Activated CD8-positive, alpha-beta memory T cell treated with anti-CD3 and anti-CD28 coated beads, Interleukin-2, amount 10 ng/mL, durations not matched to agents 7 days and 5 days (primary cell): Measurements from ENCODE around the gene OR6J1. TPM values are rescaled to one million over a fixed set of nuclear protein-coding genes. Genes with fewer than 3 reads are reported as not detected.

ENCODE experiments used
- ATAC-seq: fragments of 150-1000 bp; cut with Tn5 transposase; one replicate; pipeline ENCODE4 v1.10.0; 2021; ENCODE audit warnings: moderate library complexity
- CTCF ChIA-PET: fragments of 350-600 bp; sonication (Branson Sonifier 250); formaldehyde crosslinking; loops from one replicate; lab custom pipeline; 2021; ENCODE audit warnings: antibody characterized with exemption; lab: Charles Lee
- DNase-seq: peaks from one replicate; pipeline ENCODE4 v3.0.0-alpha.2; 2020
- H3K27ac Mint-ChIP-seq: one replicate; pipeline ENCODE4 v1.8.0; 2021; ENCODE audit warnings: mild to moderate bottlenecking, mixed read lengths
- H3K27me3 Mint-ChIP-seq: one replicate; pipeline ENCODE4 v1.8.0; 2021; ENCODE audit warnings: mixed read lengths
- H3K36me3 Mint-ChIP-seq: one replicate; pipeline ENCODE4 v1.8.0; 2021; ENCODE audit warnings: mild to moderate bottlenecking, mixed read lengths
- H3K4me1 Mint-ChIP-seq: one replicate; pipeline ENCODE4 v1.8.0; 2021; ENCODE audit warnings: mixed read lengths
- H3K4me3 Mint-ChIP-seq: one replicate; pipeline ENCODE4 v1.8.0; 2021; ENCODE audit warnings: mild to moderate bottlenecking, moderate library complexity, mixed read lengths
- H3K9me3 Mint-ChIP-seq: one replicate; pipeline ENCODE4 v1.8.0; 2022; ENCODE audit warnings: low read depth, mixed read lengths
- total RNA-seq, 2 experiments: library from RNA; stranded (reverse); gene quantifications; one replicate each; pipeline ENCODE4 v1.2.3, GENCODE V29; 2021

Gene OR6J1
- total RNA-seq, 2 experiments from 2014 or later, result not detected

DNA sequence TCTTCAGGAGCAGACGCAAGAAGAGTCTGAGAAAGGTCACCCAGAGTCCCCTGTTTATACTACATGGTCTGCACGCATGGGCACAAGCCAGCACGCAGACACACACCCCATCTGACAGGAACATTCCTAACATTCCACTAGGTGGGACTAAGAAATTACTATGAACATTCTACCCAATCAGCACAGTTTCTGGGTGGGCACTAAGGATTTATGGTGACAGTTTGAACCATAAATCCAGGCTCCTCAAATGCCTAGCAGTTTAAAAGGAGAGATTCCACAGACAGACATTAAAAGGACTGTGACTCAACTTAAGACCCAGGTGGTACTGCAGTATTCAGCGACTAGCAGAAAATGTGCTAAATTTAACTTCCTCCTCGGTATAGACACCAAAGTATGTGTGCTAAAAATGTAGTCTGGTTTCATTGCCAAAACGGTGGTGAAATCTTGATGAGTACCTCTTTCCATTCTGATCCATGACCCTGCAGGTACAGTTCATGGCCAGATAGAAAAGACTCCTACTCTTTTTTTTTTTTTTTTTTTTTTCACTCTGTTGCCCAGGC is 29.8 kb downstream of the OR6J1 start:
- H3K4me1 Mint-ChIP-seq, result no peaks in the 10 kb centered on the region

DNA sequence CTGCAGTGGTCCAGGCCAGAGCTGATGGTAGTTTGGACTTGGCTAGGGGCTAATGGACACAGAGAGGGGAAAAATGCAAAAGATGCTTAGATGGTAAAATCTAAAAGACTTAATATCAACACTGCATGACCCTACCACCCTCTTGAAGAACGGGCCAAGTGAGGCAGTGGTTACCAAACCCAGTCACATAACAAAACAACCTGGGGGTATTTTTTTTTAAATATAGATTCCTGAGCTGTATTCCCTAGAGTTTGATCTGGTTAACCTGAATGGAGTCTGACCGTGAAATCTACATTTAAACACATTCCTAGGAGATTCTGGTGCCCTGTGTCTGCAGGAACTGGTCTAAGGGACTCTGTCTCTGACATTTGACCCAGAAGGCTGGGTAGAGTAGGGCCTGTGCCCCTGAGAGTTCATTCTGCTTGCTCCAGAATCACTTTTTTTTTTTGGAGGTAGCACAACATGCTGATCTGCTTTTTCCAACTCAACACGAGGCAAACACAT is 30.4 kb downstream of the OR6J1 start:
- Mint-ChIP-seq H3K4me3 (no peak overlapping the region), H3K36me3 (peaks cover 16% of the 10 kb centered on the region)
- no peak for ATAC-seq

More for the DNA sequence above, 29.8 kb downstream of the OR6J1 start:
- H3K36me3 Mint-ChIP-seq, result peaks cover 15% of the 10 kb centered on the region
- DNase-seq (no peak), ATAC-seq (no peak)
- H3K27me3 Mint-ChIP-seq, result peaks cover 2% of the 10 kb centered on the region
- CTCF ChIA-PET, result interaction anchor here (1.0 kb wide), 1 partner anchor 39 kb away, joined by 3 read pairs; no protein-coding TSS in a partner anchor
- H3K4me3 Mint-ChIP-seq, result no peak overlapping the region
- H3K9me3 Mint-ChIP-seq, result no peaks in the 10 kb centered on the region
- H3K27ac Mint-ChIP-seq, result no peak overlapping the region

DNA sequence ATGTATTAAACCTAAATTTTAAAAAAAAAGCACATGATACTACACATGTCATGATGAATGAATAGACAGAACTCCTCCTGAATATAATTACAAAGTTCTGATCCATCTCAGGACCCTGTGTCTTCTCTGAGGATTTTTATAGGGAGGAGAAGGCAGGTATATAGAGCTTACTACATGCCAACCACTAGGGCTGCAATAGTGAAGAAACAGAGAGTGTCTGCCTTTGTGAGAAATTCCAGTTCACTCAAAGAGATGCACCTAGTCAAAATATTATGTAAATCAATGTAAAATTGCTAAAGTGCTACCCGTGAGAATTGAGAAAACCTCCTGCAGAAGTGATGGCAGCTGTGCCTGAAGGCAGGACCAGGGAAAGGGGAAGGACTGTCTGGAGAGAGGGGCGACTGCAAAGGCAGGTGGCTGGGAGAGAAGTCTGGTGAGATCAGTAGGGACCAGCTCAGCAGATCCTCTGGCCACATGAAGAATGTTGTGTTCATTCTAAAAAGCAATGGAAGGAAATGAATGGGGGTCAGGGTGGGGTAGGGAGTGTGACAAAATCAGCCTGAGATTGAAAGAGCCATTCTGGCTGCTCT is 31.0 kb downstream of the OR6J1 start:
- H3K27me3 Mint-ChIP-seq, result peaks cover 2% of the 10 kb centered on the region
- ATAC-seq, result no peak
- H3K9me3 Mint-ChIP-seq, result no peaks in the 10 kb centered on the region

More for the DNA sequence above, 30.4 kb downstream of the OR6J1 start:
- Mint-ChIP-seq H3K9me3 (no peaks in the 10 kb centered on the region), H3K27ac (no peak overlapping the region), H3K4me1 (no peaks in the 10 kb centered on the region), H3K27me3 (peaks cover 2% of the 10 kb centered on the region)
- no peak for DNase-seq
- CTCF ChIA-PET, result interaction anchor here (1.0 kb wide), 1 partner anchor 39 kb away, joined by 3 read pairs; no protein-coding TSS in a partner anchor

DNA sequence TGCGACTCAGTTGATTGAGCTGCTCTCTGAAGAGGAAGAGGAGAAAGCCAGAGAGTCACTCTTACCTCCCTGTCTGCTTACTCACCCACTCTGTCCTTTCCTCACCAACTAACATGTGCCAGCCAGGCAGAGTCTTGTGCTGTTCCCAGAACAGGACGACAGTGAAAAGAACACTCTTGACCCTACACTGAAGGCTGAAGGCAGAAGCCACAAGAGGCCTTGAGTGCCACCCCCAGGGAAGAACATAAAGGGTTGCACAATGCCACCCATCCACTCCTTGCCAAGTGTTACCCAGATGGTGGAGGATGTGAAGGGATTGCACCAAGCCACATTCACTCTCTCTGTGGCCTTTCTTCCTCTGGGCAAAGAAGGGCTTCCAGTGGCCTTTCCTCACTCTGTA is 33.2 kb downstream of the OR6J1 start:
- Mint-ChIP-seq H3K27ac (no peak overlapping the region), H3K4me3 (no peak overlapping the region), H3K27me3 (no peaks in the 10 kb centered on the region), H3K9me3 (no peaks in the 10 kb centered on the region), H3K4me1 (no peaks in the 10 kb centered on the region), H3K36me3 (peaks cover 22% of the 10 kb centered on the region)
- no peak for DNase-seq
- CTCF ChIA-PET, result interaction anchor here (1.0 to 1.3 kb wide), 2 partner anchors 42 to 61 kb away, joined by 3 to 4 read pairs; no protein-coding TSS in a partner anchor
- ATAC-seq, result no peak

More for the DNA sequence above, 31.0 kb downstream of the OR6J1 start:
- no peak overlapping the region for H3K27ac Mint-ChIP-seq
- no peak overlapping the region for H3K4me3 Mint-ChIP-seq
- peaks cover 16% of the 10 kb centered on the region for H3K36me3 Mint-ChIP-seq
- CTCF ChIA-PET, result interaction anchor here (1.0 to 1.6 kb wide), 2 partner anchors 40 to 202 kb away, joined by 3 read pairs; partner anchors contain the start of gene SLC7A7
- DNase-seq, result no peak
- H3K4me1 Mint-ChIP-seq, result no peaks in the 10 kb centered on the region

DNA sequence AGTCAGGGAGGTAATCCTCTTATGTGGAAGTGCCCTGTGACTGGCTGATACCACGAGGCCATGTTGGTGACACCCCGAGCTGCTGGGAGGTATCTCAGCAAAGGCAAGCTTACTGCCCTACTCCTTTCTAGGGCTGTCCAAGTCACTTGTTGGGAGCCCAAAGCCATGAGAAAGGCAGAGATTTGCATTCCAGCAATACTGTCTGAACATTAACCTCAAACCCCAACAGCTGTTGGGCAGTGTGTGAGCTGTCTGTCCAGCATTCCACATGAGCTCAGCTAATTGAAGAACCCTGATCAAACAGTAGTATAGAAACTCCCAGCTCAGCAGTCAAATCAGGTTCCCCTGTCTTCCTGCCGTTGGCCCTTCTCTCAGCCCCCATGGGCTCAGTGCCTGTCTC is 36.9 kb downstream of the OR6J1 start:
- H3K36me3 Mint-ChIP-seq, result peaks cover 37% of the 10 kb centered on the region
- H3K27ac Mint-ChIP-seq, result no peak overlapping the region
- DNase-seq (no peak), ATAC-seq (no peak)
- CTCF ChIA-PET, result interaction anchor here (1.2 to 1.7 kb wide), 3 partner anchors 8 to 46 kb away, joined by 4 to 6 read pairs (median 5); no protein-coding TSS in a partner anchor
- no peaks in the 10 kb centered on the region for H3K27me3 Mint-ChIP-seq
- H3K4me1 Mint-ChIP-seq, result no peaks in the 10 kb centered on the region
- H3K4me3 Mint-ChIP-seq, result no peak overlapping the region
- no peaks in the 10 kb centered on the region for H3K9me3 Mint-ChIP-seq

DNA sequence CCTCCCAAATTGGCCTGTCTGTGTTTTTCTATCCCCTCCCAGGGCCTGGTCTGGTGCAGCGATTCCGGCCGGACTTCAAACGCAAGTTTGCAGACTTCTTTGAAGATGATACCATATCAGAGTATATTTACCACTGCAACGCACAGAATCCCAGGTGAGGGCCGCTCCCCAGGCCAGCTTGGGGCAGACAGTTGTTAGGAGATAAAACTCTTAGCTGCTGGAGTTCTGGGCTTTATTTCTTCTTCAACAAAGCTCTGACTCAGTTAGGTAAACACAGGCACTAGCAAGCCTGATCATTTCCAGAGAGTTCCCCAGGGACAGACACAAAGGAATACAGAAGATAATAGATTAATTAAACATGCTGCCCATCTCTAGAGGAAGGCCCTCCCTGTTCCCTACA is 37.8 kb downstream of the OR6J1 start:
- no peak for DNase-seq
- Mint-ChIP-seq H3K4me1 (peaks cover 4% of the 10 kb centered on the region), H3K4me3 (no peak overlapping the region), H3K27ac (no peak overlapping the region), H3K27me3 (no peaks in the 10 kb centered on the region), H3K36me3 (peaks cover 42% of the 10 kb centered on the region), H3K9me3 (no peaks in the 10 kb centered on the region)
- ATAC-seq, result no peak
- CTCF ChIA-PET, result no interaction called here

DNA sequence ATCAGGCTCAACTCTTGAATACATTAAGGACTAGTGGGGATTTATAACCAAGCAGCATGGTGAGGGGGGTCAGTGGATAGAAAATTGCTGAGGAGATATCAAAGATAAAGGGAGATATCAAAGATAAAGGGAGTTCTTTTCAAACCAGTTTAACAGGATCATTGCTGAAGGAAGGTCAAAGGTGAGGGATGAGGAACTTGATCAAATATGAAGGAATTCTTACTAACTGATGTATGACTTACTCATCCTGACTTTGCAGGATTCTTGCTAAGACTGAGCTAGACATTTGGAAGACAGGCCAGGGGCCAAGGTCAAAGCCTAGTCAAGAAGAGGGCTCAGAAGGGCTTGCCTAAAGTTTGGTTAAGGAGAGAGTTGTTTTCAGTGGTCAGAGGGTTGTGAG is 41.3 kb downstream of the OR6J1 start:
- Mint-ChIP-seq H3K27ac (no peak overlapping the region), H3K4me3 (no peak overlapping the region), H3K27me3 (no peaks in the 10 kb centered on the region), H3K4me1 (peaks cover 24% of the 10 kb centered on the region), H3K36me3 (peaks cover 26% of the 10 kb centered on the region), H3K9me3 (no peaks in the 10 kb centered on the region)
- no peak for DNase-seq
- no peak for ATAC-seq
- CTCF ChIA-PET, result no interaction called here

DNA sequence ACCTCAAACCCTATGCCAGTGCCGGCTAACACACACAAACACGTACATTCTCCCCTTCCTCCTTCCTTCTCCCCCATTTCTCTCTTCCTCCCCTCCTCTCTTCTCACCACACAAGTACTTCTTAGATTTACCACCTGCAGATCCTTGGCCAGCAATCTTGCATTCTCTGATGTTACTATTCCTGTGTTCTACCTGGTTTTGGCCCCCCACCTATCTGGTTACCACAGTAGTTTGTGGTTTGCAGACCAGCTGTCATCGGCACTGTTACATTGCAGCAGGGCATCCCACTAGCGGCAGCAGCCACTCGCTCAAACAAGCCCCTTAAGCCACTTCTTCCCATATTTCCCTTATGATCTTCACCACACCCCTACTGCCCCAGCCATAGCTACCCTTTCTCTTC is 42.2 kb downstream of the OR6J1 start:
- Mint-ChIP-seq H3K9me3 (no peaks in the 10 kb centered on the region), H3K4me1 (peaks cover 29% of the 10 kb centered on the region), H3K27me3 (no peaks in the 10 kb centered on the region), H3K4me3 (no peak overlapping the region), H3K36me3 (peaks cover 23% of the 10 kb centered on the region), H3K27ac (no peak overlapping the region)
- CTCF ChIA-PET, result interaction anchor here (0.8 kb wide), 1 partner anchor 32 kb away, joined by 3 read pairs; no protein-coding TSS in a partner anchor
- ATAC-seq (no peak), DNase-seq (no peak)

DNA sequence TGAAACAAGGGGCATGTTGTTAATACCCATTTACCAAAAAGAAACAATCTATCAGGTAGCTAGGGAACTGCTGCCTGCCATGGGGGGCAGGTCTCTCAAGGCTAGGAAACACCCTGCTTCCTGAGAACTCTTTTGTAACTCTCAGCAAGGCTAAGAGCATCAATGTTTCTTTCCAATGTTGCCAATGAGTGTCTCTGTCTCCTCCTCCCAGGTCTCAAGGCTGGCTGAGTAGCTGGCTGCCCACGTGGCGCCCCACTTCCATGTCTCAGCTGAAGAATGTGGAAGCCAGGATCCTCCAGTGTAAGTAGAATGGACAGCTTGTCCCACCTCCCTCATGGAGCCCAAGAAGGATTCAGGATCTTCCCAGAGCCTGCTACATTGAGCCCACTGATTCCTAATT is 42.7 kb downstream of the OR6J1 start:
- Mint-ChIP-seq H3K9me3 (no peaks in the 10 kb centered on the region), H3K27ac (no peak overlapping the region), H3K4me1 (peaks cover 29% of the 10 kb centered on the region), H3K27me3 (no peaks in the 10 kb centered on the region), H3K4me3 (no peak overlapping the region), H3K36me3 (peaks cover 21% of the 10 kb centered on the region)
- no peak for ATAC-seq
- DNase-seq, result no peak
- CTCF ChIA-PET, result interaction anchor here (0.8 kb wide), 2 partner anchors 12 to 31 kb away, joined by 3 read pairs; partner anchors contain the start of gene DAD1

DNA sequence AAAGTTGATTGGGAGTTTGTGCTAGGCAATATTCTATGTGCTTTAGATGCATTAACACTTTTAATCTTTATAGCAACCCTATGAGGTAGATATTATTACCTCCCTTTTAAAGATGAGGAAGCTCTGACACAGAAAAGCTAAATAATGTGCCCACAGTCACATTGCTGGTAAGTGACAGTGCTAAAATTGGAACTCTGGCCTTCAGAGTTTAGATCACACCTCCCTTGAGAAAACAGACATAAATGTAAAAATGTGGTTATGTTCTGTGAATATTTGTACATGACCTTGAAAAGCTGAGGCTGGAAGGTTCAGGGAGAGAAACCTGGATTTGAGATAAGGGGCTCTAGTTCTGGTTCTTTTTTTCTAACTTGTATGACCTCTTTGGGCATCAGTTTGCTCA is 44.1 kb downstream of the OR6J1 start:
- Mint-ChIP-seq H3K4me3 (no peak overlapping the region), H3K9me3 (no peaks in the 10 kb centered on the region), H3K27me3 (peaks cover 1% of the 10 kb centered on the region), H3K4me1 (peaks cover 29% of the 10 kb centered on the region), H3K36me3 (peaks cover 16% of the 10 kb centered on the region), H3K27ac (peak overlapping the region; percentile 8)
- ATAC-seq (no peak), DNase-seq (no peak)
- CTCF ChIA-PET, result interaction anchor here (3.5 to 3.7 kb wide), 2 partner anchors 10 to 254 kb away, joined by 15 to 29 read pairs; partner anchors contain the start of gene DAD1

DNA sequence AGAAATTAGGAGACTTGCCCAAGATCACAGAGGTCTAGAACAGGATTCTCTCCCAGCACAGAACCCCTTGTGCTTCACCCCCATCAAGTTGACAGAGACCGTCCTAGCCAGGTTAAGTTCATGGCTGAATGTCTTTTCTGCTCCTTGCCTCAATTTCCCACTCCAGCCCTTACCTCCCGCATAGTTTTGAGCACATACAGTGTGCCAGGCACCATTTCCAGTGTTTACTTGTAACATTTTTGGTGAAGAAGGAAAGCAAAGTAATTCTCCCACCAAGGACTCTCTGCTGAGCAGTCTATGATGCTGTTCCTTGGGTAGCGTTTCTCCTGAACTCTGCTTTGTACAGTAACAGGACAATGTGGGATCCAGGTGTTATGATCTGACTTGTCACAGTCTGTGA is 44.8 kb downstream of the OR6J1 start:
- CTCF ChIA-PET, result interaction anchor here (0.7 to 3.8 kb wide), 12 partner anchors 8 to 255 kb away, joined by 3 to 31 read pairs (median 4); partner anchors contain the start of gene DAD1
- DNase-seq, result no peak
- Mint-ChIP-seq H3K36me3 (peaks cover 16% of the 10 kb centered on the region), H3K27ac (peak overlapping the region; percentile 85), H3K4me1 (peaks cover 29% of the 10 kb centered on the region), H3K27me3 (peaks cover 3% of the 10 kb centered on the region), H3K4me3 (peak overlapping the region; percentile 92), H3K9me3 (no peaks in the 10 kb centered on the region)
- ATAC-seq, result no peak

DNA sequence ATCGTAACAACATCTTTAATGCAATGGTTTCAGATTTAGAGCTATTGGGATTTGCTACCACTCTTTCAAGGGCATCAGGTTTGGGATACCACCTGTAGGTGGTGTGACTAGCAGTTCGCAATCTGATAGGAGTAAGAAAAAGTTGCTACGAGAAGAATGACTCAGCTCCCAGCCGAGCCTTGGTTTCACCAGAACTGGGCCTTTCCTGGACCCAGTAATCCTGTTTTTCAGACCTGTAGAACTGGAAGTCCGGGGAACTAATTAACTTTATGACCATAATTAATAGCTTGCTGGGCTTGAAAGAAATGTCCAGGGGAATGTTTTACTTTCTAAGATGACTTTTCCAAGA is 45.3 kb downstream of the OR6J1 start:
- H3K4me3 Mint-ChIP-seq, result peak overlapping the region; percentile 92
- H3K36me3 Mint-ChIP-seq, result peaks cover 16% of the 10 kb centered on the region
- peaks cover 29% of the 10 kb centered on the region for H3K4me1 Mint-ChIP-seq
- peaks cover 3% of the 10 kb centered on the region for H3K27me3 Mint-ChIP-seq
- CTCF ChIA-PET, result interaction anchor here (0.7 to 3.8 kb wide), 14 partner anchors 9 to 470 kb away, joined by 3 to 31 read pairs (median 4); partner anchors contain the start of gene DAD1
- H3K9me3 Mint-ChIP-seq, result no peaks in the 10 kb centered on the region
- ATAC-seq (peak; percentile 68), DNase-seq (peak; percentile 60)
- H3K27ac Mint-ChIP-seq, result peak overlapping the region; percentile 85

DNA sequence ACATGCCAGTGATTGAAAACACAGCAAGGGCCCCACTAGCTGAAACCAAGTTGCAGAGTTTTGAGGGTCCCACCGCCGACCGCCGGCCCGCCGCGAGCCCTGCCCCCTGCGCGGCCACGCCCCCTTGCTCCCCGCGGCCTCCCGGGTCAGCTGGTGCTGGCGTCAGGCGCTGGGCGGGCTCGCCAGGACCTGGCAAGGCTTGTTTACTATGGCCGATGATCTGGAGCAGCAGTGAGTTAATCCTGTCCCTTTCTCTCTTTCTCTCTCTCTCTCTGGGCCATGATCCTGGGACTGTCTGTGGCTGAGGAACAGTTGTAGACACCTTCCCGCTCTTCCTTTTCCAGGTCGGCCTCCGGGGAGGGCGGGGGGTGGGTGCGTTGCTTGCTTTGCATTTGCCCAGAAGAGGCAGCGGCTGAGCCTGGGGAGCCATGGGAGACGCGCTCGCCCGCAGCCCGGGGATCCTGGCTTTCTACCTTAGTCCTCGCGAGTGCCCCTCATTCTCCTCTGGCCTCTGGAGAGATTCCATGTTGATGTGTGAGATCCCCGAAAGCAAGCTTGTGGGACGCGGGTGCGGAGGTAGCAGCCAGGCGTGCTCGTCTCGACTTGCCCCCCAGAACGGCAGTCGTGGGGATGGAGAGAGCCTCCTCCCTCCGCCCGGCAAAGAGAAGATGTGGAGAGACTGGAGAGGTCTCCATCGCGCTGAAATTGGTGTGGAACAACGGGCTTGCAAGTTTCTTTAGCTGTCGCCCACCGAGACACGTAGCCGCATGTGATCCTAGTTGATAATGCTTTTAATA is 45.9 kb downstream of the OR6J1 start, which contains the start of gene ABHD4:
TSS of gene ABHD4 (plus strand) at position 202 of the 797 bp plus-strand sequence. CDS start at position 209, 7 bp downstream.
- peaks cover 13% of the 10 kb centered on the region for H3K36me3 Mint-ChIP-seq
- DNase-seq (peak; percentile 82), ATAC-seq (peak; percentile 91)
- peak within 1 kb of the TSS; percentile 92 for H3K4me3 Mint-ChIP-seq
- no peaks in the 10 kb centered on the region for H3K9me3 Mint-ChIP-seq
- H3K27ac Mint-ChIP-seq, result peak within 1 kb of the TSS; percentile 85
- H3K27me3 Mint-ChIP-seq, result peaks cover 3% of the 10 kb centered on the region
- peaks cover 29% of the 10 kb centered on the region for H3K4me1 Mint-ChIP-seq
- CTCF ChIA-PET, result interaction anchor here (0.6 to 3.8 kb wide), 18 partner anchors 8 to 867 kb away, joined by 3 to 31 read pairs (median 3); partner anchors contain the start of gene DAD1
